ENCODE data around the gene FRRS1. TPM values are rescaled to one million over a fixed set of nuclear protein-coding genes. Genes with fewer than 3 reads are reported as not detected.
A peak's percentile ranks its signal among the peaks of the same experiment; 100 is the strongest.
"Not testable (repeated sequence)": the region's sequence is repeated elsewhere in the genome, so short reads cannot be mapped to it uniquely, and the experiment has no call there.

The FRRS1 gene
- total RNA-seq, 1 donor = 23.2 TPM

- peaks cover 1% of the 10 kb centered on the region for H3K27me3 ChIP-seq (ENCODE audit: insufficient read depth, low read length)
- no peak overlapping the region for H3K4me2 ChIP-seq (ENCODE audit: insufficient read depth, low read length)
- no peak overlapping the region for H3K27ac ChIP-seq (ENCODE audit: low read depth, low read length)
- H4K20me1 ChIP-seq (ENCODE audit: insufficient read depth, low read length) = no peaks in the 10 kb centered on the region
- no peak overlapping the region for H2AFZ ChIP-seq (ENCODE audit: low read length)
- TF ChIP-seq CTCF (IDR thresholded peaks at IDR 0.05; ENCODE audit: extremely low read depth, low read depth, low read length) = no peak
- no peak for DNase-seq (ENCODE audit: insufficient read length, low spot score, missing footprints)
- no peaks in the 10 kb centered on the region for H3K79me2 ChIP-seq (ENCODE audit: insufficient read depth, low read length)
- no peaks in the 10 kb centered on the region for H3K9me3 ChIP-seq (ENCODE audit: low read depth, low read length)
- H3K4me1 ChIP-seq (ENCODE audit: insufficient read depth, low read length) = peaks cover 8% of the 10 kb centered on the region
- H3K36me3 ChIP-seq (ENCODE audit: insufficient read depth, low read length) = no peaks in the 10 kb centered on the region
- H3K4me3 ChIP-seq (ENCODE audit: insufficient read depth, low read length) = no peak overlapping the region
These were observed 44.6 kb upstream of the FRRS1 start for GRCh38 chr1:99811075-99811474.

GRCh38 chr1:99808391-99809115 lies 42.1 kb upstream of the FRRS1 start:
- Histone ChIP-seq H3K4me3 (ENCODE audit: insufficient read depth, low read length) (peak overlapping the region; percentile 54), H3K9me3 (ENCODE audit: low read depth, low read length) (no peaks in the 10 kb centered on the region), H4K20me1 (ENCODE audit: insufficient read depth, low read length) (no peaks in the 10 kb centered on the region), H2AFZ (ENCODE audit: low read length) (peak overlapping the region; percentile 96), H3K36me3 (ENCODE audit: insufficient read depth, low read length) (no peaks in the 10 kb centered on the region), H3K27ac (ENCODE audit: low read depth, low read length) (peak overlapping the region; percentile 9), H3K79me2 (ENCODE audit: insufficient read depth, low read length) (no peaks in the 10 kb centered on the region), H3K4me2 (ENCODE audit: insufficient read depth, low read length) (peak overlapping the region; percentile 84), H3K27me3 (ENCODE audit: insufficient read depth, low read length) (peaks cover 15% of the 10 kb centered on the region), H3K4me1 (ENCODE audit: insufficient read depth, low read length) (peaks cover 8% of the 10 kb centered on the region)
- peak; percentile 67 for TF ChIP-seq CTCF (IDR thresholded peaks at IDR 0.05; ENCODE audit: extremely low read depth, low read depth, low read length)
- DNase-seq (ENCODE audit: insufficient read length, low spot score, missing footprints) = peak; percentile 92

- Histone ChIP-seq H3K27me3 (ENCODE audit: insufficient read depth, low read length) (peaks cover 19% of the 10 kb centered on the region), H3K4me2 (ENCODE audit: insufficient read depth, low read length) (no peak overlapping the region), H3K4me1 (ENCODE audit: insufficient read depth, low read length) (peaks cover 8% of the 10 kb centered on the region), H4K20me1 (ENCODE audit: insufficient read depth, low read length) (no peaks in the 10 kb centered on the region), H3K4me3 (ENCODE audit: insufficient read depth, low read length) (no peak overlapping the region), H3K36me3 (ENCODE audit: insufficient read depth, low read length) (no peaks in the 10 kb centered on the region), H3K9me3 (ENCODE audit: low read depth, low read length) (no peaks in the 10 kb centered on the region), H2AFZ (ENCODE audit: low read length) (no peak overlapping the region), H3K27ac (ENCODE audit: low read depth, low read length) (no peak overlapping the region), H3K79me2 (ENCODE audit: insufficient read depth, low read length) (no peaks in the 10 kb centered on the region)
- DNase-seq (ENCODE audit: insufficient read length, low spot score, missing footprints) = no peak
- no peak for TF ChIP-seq CTCF (IDR thresholded peaks at IDR 0.05; ENCODE audit: extremely low read depth, low read depth, low read length)
These were observed 40.4 kb upstream of the FRRS1 start for GRCh38 chr1:99806882-99807281.

GRCh38 chr1:99801584-99801983 lies 35.1 kb upstream of the FRRS1 start:
- no peak for TF ChIP-seq CTCF (IDR thresholded peaks at IDR 0.05; ENCODE audit: extremely low read depth, low read depth, low read length)

GRCh38 chr1:99793861-99794260 lies 27.4 kb upstream of the FRRS1 start:
- H3K4me1 ChIP-seq (ENCODE audit: insufficient read depth, low read length); H3K36me3 ChIP-seq (ENCODE audit: insufficient read depth, low read length); H3K27me3 ChIP-seq (ENCODE audit: insufficient read depth, low read length); H2AFZ ChIP-seq (ENCODE audit: low read length); H4K20me1 ChIP-seq (ENCODE audit: insufficient read depth, low read length); H3K4me3 ChIP-seq (ENCODE audit: insufficient read depth, low read length); H3K79me2 ChIP-seq (ENCODE audit: insufficient read depth, low read length); H3K27ac ChIP-seq (ENCODE audit: low read depth, low read length); H3K9me3 ChIP-seq (ENCODE audit: low read depth, low read length); DNase-seq (ENCODE audit: insufficient read length, low spot score, missing footprints); H3K4me2 ChIP-seq (ENCODE audit: insufficient read depth, low read length): not testable (repeated sequence)

More at GRCh38 chr1:99801584-99801983, 35.1 kb upstream of the FRRS1 start:
- H3K4me2 ChIP-seq (ENCODE audit: insufficient read depth, low read length) = no peak overlapping the region
- no peak overlapping the region for H3K27ac ChIP-seq (ENCODE audit: low read depth, low read length)
- H3K4me3 ChIP-seq (ENCODE audit: insufficient read depth, low read length) = no peak overlapping the region
- H3K9me3 ChIP-seq (ENCODE audit: low read depth, low read length) = no peaks in the 10 kb centered on the region
- H3K4me1 ChIP-seq (ENCODE audit: insufficient read depth, low read length) = no peaks in the 10 kb centered on the region
- peaks cover 19% of the 10 kb centered on the region for H3K27me3 ChIP-seq (ENCODE audit: insufficient read depth, low read length)
- no peaks in the 10 kb centered on the region for H4K20me1 ChIP-seq (ENCODE audit: insufficient read depth, low read length)
- no peaks in the 10 kb centered on the region for H3K79me2 ChIP-seq (ENCODE audit: insufficient read depth, low read length)
- H3K36me3 ChIP-seq (ENCODE audit: insufficient read depth, low read length) = no peaks in the 10 kb centered on the region
- no peak overlapping the region for H2AFZ ChIP-seq (ENCODE audit: low read length)
- no peak for DNase-seq (ENCODE audit: insufficient read length, low spot score, missing footprints)
